ENCODE measurements around the gene XPO5. TPM values are rescaled to one million over a fixed set of nuclear protein-coding genes. Genes with fewer than 3 reads are reported as not detected.

Gene XPO5
- total and polyA plus RNA-seq, 9 of the 15 experiments (the other 6 are each of a cell fraction or from before 2014, with no cell fraction given): 36.0 to 170 (median 99.1) TPM

GRCh38 chr6:43623880-43624785 lies 48.3 kb upstream of the XPO5 start:
- no peaks in the 10 kb centered on the region for H3K27me3 ChIP-seq (ENCODE audit: control insufficient read depth in 2 of 2, insufficient read depth in 2 of 2, low read length in 2 of 2)
- H3K36me3 ChIP-seq (ENCODE audit: control insufficient read depth, insufficient read depth, low read length): peaks cover 83% of the 10 kb centered on the region
- intact Hi-C loops (cut with micrococcal nuclease) (no loop called here), in situ Hi-C loops (cut with MboI) (no loop called here)
- no peak overlapping the region; the same call in 2 of the 3 replicates for H3K27ac ChIP-seq (ENCODE audit: extremely low read depth, low read depth, low read length)
- H3K9me3 ChIP-seq (replicated peaks; ENCODE audit: control insufficient read depth, insufficient read depth, low read depth, low read length): no peaks in the 10 kb centered on the region
- peaks cover 13% of the 10 kb centered on the region for H3K9me1 ChIP-seq (ENCODE audit: control insufficient read depth, insufficient read depth, low read length)
- FAIRE-seq (no peak), DNase-seq (ENCODE audit: extremely low read depth in 1 of 4, low spot score in 3 of 4) (no peak), ATAC-seq (no peak)
- H3K79me2 ChIP-seq (ENCODE audit: control insufficient read depth, insufficient read depth, low read length): peaks cover 53% of the 10 kb centered on the region
- H3K9ac ChIP-seq (ENCODE audit: insufficient read depth in 1 of 2, low read depth in 2 of 2, low read length in 2 of 2): peak overlapping the region in 1 of 2 experiments; percentile 59; a peak in 2 of 4 replicates
- H3K4me3 ChIP-seq: no peak overlapping the region
- CTCF ChIA-PET (ENCODE audit: low intra/inter-chr PET ratio): interaction anchor here (0.6 to 1.1 kb wide), 3 partner anchors 10 to 458 kb away, joined by 3 read pairs; no protein-coding TSS in a partner anchor
- BruUV-seq (replicated peaks): no TSS peak
- no peak overlapping the region for H2AFZ ChIP-seq (ENCODE audit: low read depth, low read length)
- no peak overlapping the region for H3K4me2 ChIP-seq (ENCODE audit: insufficient read depth, low read length)
- 0 out of 2 replicates have a peak, but pooled peaks cover 7% of the 10 kb centered on the region for H4K20me1 ChIP-seq (replicated peaks; ENCODE audit: control insufficient read depth, insufficient read depth, low read length)
- POLR2A ChIA-PET: interaction anchor here (0.6 to 7.9 kb wide), 11 partner anchors 8 to 1313 kb away, joined by 3 to 135 read pairs (median 4); partner anchors contain the start of gene MAD2L1BP
- peaks cover 21 to 23% of the 10 kb centered on the region in 2 experiments for H3K4me1 ChIP-seq (replicated peaks in 1 of 2; ENCODE audit: control insufficient read depth in 2 of 2, insufficient read depth in 2 of 2, low read length in 2 of 2)
- WGBS (ENCODE audit: insufficient coverage, low coverage, missing lambda C conversion rate): 93% methylated on average over 12 of the region's 12 CpGs
- TF ChIP-seq MIER1 (IDR thresholded peaks at IDR 0.05; ENCODE audit: low read depth) (no peak), POLR2A (conservative IDR thresholded peaks at IDR 0.05) (peak; percentile 53), RB1 (IDR thresholded peaks at IDR 0.05; ENCODE audit: low read depth) (0 out of 2 replicates have a peak, but pooled peaks have one; percentile 11), RFX1 (IDR thresholded peaks at IDR 0.05) (no peak), ZNF143 (CRISPR knock-in tag; IDR thresholded peaks at IDR 0.05) (0 out of 2 replicates have a peak, but pooled peaks have one; percentile 19), LCOR (CRISPR knock-in tag; IDR thresholded peaks at IDR 0.05) (0 out of 2 replicates have a peak, but pooled peaks have one; percentile 43), ZNF263 (CRISPR knock-in tag; IDR thresholded peaks at IDR 0.05; ENCODE audit: borderline replicate concordance) (no peak), MYNN (IDR thresholded peaks at IDR 0.05) (0 out of 2 replicates have a peak, but pooled peaks have one; percentile 10), MYNN (CRISPR knock-in tag; IDR thresholded peaks at IDR 0.05) (no peak), SUPT5H (IDR thresholded peaks at IDR 0.05) (0 out of 2 replicates have a peak, but pooled peaks have one; percentile 55), CREB3 (tag; conservative IDR thresholded peaks at IDR 0.05; ENCODE audit: low read depth) (no peak), KLF6 (CRISPR knock-in tag; IDR thresholded peaks at IDR 0.05; ENCODE audit: borderline replicate concordance) (no peak), ELF1 (tag; IDR thresholded peaks at IDR 0.05) (no peak), ZNF436 (CRISPR knock-in tag; IDR thresholded peaks at IDR 0.05) (no peak), RBFOX2 (IDR thresholded peaks at IDR 0.05; ENCODE audit: low read depth, low read length) (peak; percentile 80)
- TF ChIP-seq, protein P1, sequence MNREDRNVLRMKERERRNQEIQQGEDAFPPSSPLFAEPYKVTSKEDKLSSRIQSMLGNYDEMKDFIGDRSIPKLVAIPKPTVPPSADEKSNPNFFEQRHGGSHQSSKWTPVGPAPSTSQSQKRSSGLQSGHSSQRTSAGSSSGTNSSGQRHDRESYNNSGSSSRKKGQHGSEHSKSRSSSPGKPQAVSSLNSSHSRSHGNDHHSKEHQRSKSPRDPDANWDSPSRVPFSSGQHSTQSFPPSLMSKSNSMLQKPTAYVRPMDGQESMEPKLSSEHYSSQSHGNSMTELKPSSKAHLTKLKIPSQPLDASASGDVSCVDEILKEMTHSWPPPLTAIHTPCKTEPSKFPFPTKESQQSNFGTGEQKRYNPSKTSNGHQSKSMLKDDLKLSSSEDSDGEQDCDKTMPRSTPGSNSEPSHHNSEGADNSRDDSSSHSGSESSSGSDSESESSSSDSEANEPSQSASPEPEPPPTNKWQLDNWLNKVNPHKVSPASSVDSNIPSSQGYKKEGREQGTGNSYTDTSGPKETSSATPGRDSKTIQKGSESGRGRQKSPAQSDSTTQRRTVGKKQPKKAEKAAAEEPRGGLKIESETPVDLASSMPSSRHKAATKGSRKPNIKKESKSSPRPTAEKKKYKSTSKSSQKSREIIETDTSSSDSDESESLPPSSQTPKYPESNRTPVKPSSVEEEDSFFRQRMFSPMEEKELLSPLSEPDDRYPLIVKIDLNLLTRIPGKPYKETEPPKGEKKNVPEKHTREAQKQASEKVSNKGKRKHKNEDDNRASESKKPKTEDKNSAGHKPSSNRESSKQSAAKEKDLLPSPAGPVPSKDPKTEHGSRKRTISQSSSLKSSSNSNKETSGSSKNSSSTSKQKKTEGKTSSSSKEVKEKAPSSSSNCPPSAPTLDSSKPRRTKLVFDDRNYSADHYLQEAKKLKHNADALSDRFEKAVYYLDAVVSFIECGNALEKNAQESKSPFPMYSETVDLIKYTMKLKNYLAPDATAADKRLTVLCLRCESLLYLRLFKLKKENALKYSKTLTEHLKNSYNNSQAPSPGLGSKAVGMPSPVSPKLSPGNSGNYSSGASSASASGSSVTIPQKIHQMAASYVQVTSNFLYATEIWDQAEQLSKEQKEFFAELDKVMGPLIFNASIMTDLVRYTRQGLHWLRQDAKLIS (CRISPR knock-in tag; IDR thresholded peaks at IDR 0.05): peak; percentile 60; the same call in 1 of the 2 replicates
- TF ChIP-seq, protein P2, sequence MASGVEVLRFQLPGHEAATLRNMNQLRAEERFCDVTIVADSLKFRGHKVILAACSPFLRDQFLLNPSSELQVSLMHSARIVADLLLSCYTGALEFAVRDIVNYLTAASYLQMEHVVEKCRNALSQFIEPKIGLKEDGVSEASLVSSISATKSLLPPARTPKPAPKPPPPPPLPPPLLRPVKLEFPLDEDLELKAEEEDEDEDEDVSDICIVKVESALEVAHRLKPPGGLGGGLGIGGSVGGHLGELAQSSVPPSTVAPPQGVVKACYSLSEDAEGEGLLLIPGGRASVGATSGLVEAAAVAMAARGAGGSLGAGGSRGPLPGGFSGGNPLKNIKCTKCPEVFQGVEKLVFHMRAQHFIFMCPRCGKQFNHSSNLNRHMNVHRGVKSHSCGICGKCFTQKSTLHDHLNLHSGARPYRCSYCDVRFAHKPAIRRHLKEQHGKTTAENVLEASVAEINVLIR (CRISPR knock-in tag; IDR thresholded peaks at IDR 0.05): no peak
